Sigmoid colon (tissue), 4 donors: ENCODE measurements around the gene RIPK1.

Source experiments
- EP300 ChIP-seq, 4 donors: sonication (generic); formaldehyde crosslinking; IDR thresholded peaks; one replicate each; pipeline ENCODE4 v1.6.1; 2017; ENCODE audit warnings: antibody characterized with exemption in 4 of 4
- POLR2A ChIP-seq, 2 donors: fragments of 450-650 bp; IDR thresholded peaks; one replicate each; pipeline ENCODE4 v1.6.1; 2016; ENCODE audit warnings: antibody characterized with exemption in 2 of 2, mild to moderate bottlenecking in 2 of 2, moderate library complexity in 2 of 2
- POLR2AphosphoS5 ChIP-seq, 4 donors: sonication (generic); formaldehyde crosslinking; IDR thresholded peaks; one replicate each; pipeline ENCODE4 v1.6.1; 2017; ENCODE audit warnings: antibody characterized with exemption in 4 of 4
- TF ChIP-seq, protein P1 (sequence below), 4 experiments: fragments of 450-650 bp in 3 of 4; fragments of 200-600 bp in 1 of 4; IDR thresholded peaks; one replicate each; pipeline ENCODE4 v1.5.1; 2016 to 2019; ENCODE audit warnings: antibody characterized with exemption in 4 of 4, mild to moderate bottlenecking in 3 of 4, moderate library complexity in 2 of 4

DNA sequence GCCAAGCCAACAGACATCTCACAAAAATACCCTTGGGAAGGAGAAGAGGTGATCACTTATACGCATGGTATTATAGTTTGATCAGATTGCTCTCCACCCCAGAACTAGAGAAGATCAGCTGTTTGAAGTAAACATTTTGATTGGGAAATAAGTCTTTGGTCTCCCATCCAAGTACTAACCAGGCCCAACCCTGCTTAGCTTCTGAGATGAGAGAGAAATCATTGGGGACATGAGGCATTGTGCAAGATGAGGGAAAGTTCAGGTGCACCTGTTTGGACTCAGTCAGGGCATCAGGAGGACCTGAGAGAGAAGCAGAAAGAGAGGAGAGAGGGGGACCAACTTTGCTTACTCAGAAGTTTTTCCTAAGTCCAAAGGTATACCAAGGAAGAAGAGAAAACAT lies 11.4 kb downstream of the RIPK1 start:
- TF ChIP-seq, protein P1, sequence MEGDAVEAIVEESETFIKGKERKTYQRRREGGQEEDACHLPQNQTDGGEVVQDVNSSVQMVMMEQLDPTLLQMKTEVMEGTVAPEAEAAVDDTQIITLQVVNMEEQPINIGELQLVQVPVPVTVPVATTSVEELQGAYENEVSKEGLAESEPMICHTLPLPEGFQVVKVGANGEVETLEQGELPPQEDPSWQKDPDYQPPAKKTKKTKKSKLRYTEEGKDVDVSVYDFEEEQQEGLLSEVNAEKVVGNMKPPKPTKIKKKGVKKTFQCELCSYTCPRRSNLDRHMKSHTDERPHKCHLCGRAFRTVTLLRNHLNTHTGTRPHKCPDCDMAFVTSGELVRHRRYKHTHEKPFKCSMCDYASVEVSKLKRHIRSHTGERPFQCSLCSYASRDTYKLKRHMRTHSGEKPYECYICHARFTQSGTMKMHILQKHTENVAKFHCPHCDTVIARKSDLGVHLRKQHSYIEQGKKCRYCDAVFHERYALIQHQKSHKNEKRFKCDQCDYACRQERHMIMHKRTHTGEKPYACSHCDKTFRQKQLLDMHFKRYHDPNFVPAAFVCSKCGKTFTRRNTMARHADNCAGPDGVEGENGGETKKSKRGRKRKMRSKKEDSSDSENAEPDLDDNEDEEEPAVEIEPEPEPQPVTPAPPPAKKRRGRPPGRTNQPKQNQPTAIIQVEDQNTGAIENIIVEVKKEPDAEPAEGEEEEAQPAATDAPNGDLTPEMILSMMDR (IDR thresholded peaks at IDR 0.05), result no peak
- TF ChIP-seq EP300 (IDR thresholded peaks at IDR 0.05) (no peak), POLR2A (IDR thresholded peaks at IDR 0.05) (no peak), POLR2AphosphoS5 (IDR thresholded peaks at IDR 0.05) (no peak)
